Measurements from ENCODE around the gene WASF2.

- TF ChIP-seq POLR2AphosphoS5 (IDR thresholded peaks at IDR 0.05; ENCODE audit: low read depth, low read length) (no peak), POLR2A (IDR thresholded peaks at IDR 0.05; ENCODE audit: low read depth, low read length) (no peak), POU2F2 (IDR thresholded peaks at IDR 0.05; ENCODE audit: low read depth, low read length) (no peak)
Measured at GRCh38 chr1:27392096-27392777, 97.7 kb downstream of the WASF2 start, which contains the start of gene GPR3.

Data from GM12891 (cell line).